ENCODE data around the gene SPATA2L. TPM values are rescaled to one million over a fixed set of nuclear protein-coding genes. Genes with fewer than 3 reads are reported as not detected.

The SPATA2L gene
- total and polyA plus RNA-seq, 2 of the 13 experiments (the other 11 are each of a cell fraction or from before 2014, with no cell fraction given): 9.1 to 20.7 TPM

- TF ChIP-seq ZNF512B (CRISPR knock-in tag; IDR thresholded peaks at IDR 0.05; ENCODE audit: borderline replicate concordance): no peak
- no peak for TF ChIP-seq ZNF550 (CRISPR knock-in tag; IDR thresholded peaks at IDR 0.05; ENCODE audit: borderline replicate concordance)
- TF ChIP-seq SAP130 (CRISPR knock-in tag; IDR thresholded peaks at IDR 0.05; ENCODE audit: low read depth): peak; percentile 72
- TF ChIP-seq RBAK (CRISPR knock-in tag; IDR thresholded peaks at IDR 0.05): peak; percentile 54; the same call in 1 of the 2 replicates
- no peak for TF ChIP-seq TBP (CRISPR knock-in tag; IDR thresholded peaks at IDR 0.05)
- TF ChIP-seq DNMT3B (CRISPR knock-in tag; conservative IDR thresholded peaks at IDR 0.05): no peak
- no peak for TF ChIP-seq NONO (IDR thresholded peaks at IDR 0.05)
- TF ChIP-seq NONO (CRISPR knock-in tag; conservative IDR thresholded peaks at IDR 0.05): peak; percentile 50; the same call in 1 of the 2 replicates
- TF ChIP-seq MXD1 (CRISPR knock-in tag; IDR thresholded peaks at IDR 0.05): no peak
- no peak for TF ChIP-seq KLF9 (CRISPR knock-in tag; IDR thresholded peaks at IDR 0.05; ENCODE audit: low read depth)
- TF ChIP-seq HMGXB3 (CRISPR knock-in tag; IDR thresholded peaks at IDR 0.05; ENCODE audit: borderline replicate concordance): no peak
Measured at GRCh38 chr16:89693931-89694783, 7.3 kb downstream of the SPATA2L start (continued).
